GM19467 (cell line): ENCODE measurements around the gene ENC1.

Experiments used
- ATAC-seq: cut with Tn5 transposase; IDR thresholded peaks from one replicate; pipeline ENCODE4 v1.9.1; 2021; ENCODE audit warnings: mild to moderate bottlenecking, moderate library complexity; ENCODE audit not compliant: unreplicated experiment

The ENC1 gene

DNA sequence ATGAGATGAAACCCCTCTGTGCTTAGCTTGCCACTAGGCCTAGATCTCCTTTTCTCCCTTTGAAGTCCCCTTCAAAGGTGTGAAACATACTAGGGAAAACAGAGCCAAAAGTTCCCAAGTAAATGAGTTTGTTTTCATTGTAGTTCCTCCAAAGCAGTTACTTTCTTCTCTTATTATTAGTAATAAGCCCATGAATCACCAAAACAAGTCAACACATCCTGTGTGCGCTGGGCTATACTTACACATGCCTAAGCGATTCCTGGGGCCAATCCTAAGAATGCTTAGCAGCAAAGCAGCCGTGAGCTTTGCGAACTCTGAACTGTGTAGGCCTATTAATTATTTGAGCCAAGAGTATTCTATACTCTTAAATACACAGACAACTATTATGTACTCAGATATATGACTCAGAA, 7.6 kb downstream of the ENC1 start:
- ATAC-seq, result no peak

DNA sequence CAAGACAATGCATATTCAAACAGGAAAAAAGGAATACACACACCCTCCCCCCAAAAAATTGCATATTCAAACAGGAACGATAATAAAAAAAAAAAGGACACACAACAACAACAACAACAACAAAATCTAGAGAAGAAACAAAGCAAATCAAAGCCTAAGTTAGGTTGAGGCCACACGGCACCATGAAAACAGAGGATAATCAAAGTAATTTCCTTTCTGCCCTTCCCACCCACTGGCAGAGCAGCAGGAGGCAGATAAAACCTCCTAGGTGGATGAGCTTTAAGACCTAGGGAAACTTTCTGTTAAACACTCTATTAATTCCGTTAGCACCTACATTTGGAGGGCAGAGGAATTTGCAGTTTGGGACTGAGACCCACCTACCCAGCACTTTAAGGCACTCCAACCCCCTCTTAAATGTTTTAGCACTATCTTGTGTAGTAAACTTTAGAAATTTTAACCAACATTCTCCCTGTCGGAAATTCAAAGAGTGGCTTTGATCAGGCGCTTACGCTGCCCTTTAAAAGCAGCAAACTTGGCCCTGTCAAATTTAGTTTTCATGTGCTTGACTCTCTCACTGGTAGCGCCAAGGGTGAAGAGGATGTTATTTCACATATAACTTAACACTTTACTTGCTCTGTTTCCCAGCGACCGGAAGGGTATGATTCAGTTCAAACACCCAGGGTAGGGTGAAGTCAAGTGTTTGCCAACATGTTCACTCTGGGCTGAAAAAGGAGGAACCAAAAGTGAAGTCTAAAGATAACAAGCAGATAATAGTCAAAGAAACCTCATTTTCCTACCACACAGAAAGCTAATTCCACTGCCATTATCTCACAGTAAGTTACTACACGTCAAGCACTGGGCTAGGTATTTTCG, 9.2 kb downstream of the ENC1 start:
- peak; percentile 94 for ATAC-seq

- ATAC-seq, result no peak
Measured at GRCh38 chr5:74630453-74631066, 10.0 kb downstream of the ENC1 start.

GRCh38 chr5:74629326-74629725, 11.2 kb downstream of the ENC1 start:
- ATAC-seq, result no peak

DNA sequence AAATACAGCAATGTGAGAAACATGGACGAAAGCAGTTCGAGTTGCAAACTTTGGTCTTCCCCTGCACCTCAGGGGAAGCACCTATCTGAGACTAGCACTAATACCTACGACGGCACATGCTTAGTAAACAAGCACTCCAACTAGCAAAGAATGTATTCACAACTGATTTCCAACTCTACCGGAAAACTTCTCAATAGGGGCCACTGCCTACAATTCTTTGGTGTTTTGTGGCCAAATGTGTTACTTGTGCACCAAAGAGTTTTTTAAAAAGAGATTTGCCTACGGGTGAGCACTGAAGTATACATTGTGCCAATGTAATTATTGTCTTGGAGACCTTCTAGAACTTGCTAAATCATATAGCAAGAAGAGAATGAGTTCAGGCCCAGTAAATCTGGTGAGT, 12.2 kb downstream of the ENC1 start:
- ATAC-seq, result no peak

GRCh38 chr5:74627646-74628279, 12.8 kb downstream of the ENC1 start:
- no peak for ATAC-seq

- ATAC-seq, result no peak
Measured at GRCh38 chr5:74626386-74627222, 13.9 kb downstream of the ENC1 start.

- ATAC-seq, result no peak
Measured at GRCh38 chr5:74625742-74626241, 14.7 kb downstream of the ENC1 start.

DNA sequence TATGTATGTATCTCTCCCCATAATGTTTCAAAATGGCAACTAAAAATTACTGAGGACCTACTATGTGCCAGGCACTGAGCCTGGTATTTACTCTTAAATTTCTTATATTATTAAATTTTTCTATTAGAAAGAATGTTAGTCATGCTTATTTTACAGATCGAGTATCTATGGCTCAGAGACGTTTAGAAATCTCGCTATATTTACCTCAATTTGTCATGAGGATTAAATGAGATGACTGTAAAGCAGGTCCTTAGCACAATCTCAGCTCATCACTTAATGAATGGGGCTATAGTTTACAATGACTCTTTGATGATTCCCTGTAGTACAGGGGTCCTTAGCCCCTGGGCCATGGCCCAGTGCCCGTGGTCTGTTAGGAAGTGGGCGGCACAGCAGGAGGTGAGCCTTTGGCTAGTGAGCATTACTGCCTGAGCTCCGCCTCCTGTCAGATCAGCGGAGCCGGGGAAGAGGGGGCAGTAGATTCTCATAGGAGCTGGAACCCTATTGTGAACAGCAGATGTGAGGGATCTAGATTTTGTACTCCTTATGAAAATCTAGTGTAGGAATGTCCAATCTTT, 15.5 kb downstream of the ENC1 start:
- no peak for ATAC-seq

DNA sequence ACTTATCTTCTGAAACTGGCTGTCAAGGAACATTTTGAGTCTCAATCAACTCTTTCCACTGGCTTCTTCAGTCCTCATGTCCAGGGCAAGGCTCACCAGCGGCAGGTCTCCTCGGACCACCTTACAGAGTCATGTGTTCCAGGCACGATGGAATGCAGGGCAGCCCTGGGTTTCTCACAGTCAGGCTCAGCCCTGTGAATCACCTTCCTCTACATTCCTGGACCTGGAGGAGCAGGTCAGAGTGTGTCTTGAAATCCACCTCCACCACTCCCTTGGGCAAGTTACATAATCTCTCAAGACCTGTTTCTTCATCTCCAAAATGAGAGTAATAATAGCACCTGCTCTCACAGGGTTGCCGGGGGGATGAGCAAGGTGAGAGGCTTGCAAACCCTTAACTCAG, 16.0 kb downstream of the ENC1 start:
- ATAC-seq, result no peak

GRCh38 chr5:74623748-74624408, 16.6 kb downstream of the ENC1 start:
- ATAC-seq, result no peak

DNA sequence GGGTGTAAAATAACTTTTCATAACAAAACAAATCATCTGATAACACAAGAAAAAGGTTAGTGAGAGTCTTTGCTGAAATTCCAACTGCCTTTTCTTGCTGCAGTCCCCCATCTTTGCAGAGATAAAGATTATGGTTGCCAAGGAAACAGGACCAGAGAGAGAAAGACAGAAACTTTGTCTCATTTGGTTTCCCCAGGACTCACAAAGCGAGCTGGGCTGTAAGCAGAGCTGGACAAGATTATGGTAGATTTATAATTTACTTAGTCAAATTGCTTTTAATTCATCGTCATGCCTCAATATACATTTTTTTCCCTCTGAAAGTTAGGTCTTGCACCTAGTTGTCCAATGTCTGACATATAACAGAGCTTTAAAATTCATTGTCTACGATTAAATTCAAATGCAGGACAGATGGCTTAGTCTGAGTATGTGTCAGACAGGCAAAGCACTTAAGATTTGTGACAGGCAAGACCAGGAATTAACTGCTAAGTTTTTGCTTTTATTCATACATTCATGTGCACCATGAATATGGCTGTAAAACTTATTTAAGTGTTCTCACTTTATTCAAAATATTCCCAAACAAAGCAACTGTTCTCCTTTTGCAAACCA, 17.4 kb downstream of the ENC1 start:
- no peak for ATAC-seq

- ATAC-seq, result no peak
Measured at GRCh38 chr5:74622122-74622521, 18.4 kb downstream of the ENC1 start.

DNA sequence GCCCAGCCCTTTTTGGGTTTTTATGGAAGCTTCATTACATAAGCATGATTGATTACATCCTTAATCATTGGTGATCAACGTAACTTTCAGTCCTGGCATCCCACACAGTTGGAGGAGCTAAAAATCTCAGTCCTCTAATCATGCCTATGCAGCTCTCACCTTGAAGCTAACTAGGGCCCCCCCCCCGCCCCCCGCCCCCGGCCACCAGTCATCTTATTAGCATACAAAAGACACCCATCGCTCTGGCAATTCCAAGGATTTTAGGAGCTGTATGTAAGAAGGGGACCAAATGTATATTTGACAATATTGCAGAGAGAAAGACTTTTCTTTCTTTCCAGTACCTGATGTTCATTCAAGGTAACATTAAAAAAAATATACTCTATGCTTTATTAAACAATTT, 19.0 kb downstream of the ENC1 start:
- no peak for ATAC-seq

DNA sequence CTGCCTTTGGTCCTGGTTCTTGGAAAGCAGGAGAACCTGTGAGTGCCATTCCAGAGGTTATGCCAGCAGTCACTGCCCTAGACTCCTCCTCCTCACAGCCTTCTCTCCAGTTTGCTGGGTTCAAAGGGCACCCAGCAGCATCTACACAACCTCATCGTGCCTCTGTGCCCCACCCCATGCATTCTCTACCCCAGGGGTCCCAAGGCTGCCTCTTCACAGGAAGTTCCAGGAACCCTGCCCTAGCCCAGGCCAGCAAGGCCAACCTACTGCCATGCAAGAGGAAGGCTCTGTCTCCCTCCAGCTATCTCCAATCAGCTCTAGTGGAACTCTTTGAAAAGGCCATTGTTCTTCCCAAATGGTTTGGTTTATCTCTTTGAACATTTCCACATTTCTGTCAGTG, 21.2 kb downstream of the ENC1 start:
- ATAC-seq, result no peak

GRCh38 chr5:74618106-74618505, 22.4 kb downstream of the ENC1 start:
- ATAC-seq, result no peak

DNA sequence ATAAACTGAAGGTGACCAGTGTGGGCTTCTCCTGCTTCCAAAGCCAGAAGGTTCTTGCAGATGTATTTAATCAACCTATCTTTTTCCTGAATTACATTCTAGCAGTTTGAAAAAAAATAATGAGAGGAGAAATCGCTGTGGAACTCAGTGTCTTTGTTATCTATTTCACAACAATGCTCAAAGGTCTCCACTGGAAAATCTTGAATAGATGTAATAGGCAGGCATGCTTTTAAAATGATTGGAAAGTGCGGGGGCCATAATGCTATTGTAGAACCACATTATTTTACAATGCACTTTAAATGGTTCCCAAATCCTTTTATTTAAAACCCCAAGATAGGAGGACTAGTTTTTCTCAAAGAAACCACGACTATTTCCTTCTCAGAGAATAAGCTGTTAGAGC, 23.3 kb downstream of the ENC1 start:
- ATAC-seq, result no peak

DNA sequence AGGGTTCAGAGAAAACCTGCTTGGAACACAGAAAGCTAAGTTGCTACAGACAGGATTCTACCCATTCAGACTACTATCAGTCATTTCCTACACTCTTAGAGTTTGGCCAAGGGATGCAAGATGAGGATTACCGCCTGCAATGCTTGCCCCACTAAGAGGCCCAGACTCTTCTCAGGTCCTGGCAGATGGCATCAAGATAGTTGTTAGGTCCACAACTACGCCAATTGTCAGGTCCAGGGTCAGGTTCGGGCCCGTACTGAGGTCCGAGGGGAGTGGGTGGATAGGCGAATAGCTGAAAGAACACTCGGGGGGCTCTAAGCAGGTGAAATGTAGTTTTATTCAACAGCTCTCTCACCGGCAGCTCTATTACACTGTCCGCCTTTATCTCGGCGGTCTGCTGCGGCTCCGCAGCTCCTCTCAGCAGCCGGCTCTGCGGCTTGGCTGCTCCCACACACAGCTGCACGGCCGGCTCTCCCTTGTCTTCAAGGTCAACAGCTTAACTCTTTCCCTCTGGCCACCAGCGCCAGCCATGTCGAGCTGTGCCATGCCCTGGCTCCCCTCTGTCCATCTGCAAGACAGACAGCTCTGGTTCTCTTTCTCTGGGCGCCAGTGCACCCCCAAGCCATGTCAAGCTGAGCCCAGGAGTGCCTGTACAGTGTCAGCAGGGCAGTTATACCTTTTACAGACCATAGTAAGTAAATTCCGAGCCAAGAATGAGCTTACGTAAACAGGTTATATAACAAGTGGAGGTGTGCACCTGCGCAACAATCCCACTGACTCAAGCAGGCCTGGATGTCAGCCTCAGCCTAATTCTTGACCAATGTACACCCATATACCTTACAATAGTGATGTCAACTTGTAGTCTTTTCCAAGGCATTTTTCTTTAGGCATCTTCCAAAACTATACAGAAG, 24.0 kb downstream of the ENC1 start:
- no peak for ATAC-seq

DNA sequence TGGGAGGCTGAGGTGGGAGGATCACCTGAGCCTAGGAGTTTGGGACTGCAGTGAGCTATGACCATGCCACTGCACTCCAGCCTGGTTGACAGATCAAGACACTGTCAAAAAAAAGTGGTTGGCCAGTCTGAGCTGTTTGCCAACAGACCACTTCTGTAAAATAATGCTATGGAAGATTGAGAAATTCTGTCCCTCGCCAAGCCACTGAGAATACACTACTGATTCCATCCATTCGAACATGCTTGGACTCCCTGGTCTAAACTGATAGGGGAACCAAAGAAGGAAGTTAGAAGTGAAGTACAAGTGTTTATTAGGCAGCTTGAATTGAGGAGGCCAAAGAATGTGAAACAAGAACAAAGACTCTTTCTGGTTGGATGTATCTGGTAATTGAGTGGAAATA, 27.2 kb downstream of the ENC1 start:
- no peak for ATAC-seq
